SHP77 (cell line): ENCODE measurements around the gene RIC8B.
"Not testable (repeated sequence)": the region's sequence is repeated elsewhere in the genome, so short reads cannot be mapped to it uniquely, and the experiment has no call there.

Experiments used
- DNase-seq, 2 experiments: peaks; one replicate each; lab custom pipeline; 2025; lab: John Stamatoyannopoulos, UW

RIC8B gene

DNA sequence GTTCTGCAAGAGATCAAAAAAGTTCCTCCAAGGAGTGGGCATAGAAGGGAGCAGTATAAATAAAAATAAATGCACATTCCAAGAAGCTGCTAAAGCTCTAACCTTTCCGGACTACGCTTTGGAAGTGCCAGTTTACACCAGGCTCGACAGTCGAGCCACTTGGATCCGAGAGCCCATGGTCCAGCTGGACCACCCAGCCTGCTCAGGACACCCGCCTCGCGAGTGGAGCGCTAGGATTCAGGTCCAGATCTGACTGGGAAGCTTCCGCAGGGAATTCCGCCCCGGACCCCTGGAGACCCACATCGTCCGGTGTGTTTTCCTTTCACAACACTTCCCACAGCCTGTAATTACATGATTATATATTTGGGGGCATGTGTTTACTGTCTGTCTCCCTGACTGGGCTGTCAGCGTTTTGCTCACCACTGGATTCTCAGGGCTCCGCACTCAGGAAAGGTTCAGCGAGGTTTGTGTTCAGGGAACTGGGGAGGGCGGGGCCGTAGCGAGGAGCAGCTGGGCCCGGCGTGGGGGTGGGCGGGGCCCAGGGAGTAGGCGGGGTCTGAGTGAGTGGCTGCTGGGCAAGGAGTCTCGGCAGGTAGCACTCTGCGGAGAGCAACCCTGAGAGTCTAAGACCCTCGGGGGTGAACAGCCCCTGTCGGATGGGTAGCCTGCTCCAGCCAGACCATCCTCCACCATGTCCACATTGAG is 128.9 kb downstream of the RIC8B start:
- DNase-seq = peak; percentile 62 to 80

DNA sequence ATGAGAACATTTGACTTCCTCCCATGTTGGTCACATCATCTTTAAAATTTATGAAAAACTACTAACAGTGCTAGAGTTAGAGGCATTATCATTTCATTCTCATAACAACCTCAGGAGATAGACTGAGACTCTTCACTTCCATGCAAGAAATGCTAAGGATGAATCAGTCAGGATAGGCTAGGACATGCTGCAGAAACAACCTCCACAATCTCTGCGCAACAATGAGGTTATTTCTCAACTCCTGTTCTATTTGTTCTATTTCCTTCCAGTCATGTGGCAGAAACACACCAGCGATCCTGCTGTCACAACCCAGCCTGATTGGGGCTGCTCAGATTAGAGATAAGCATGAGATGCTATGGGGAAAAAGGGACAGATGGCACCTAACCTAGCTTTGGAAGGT is 132.2 kb downstream of the RIC8B start:
- DNase-seq = no peak

DNA sequence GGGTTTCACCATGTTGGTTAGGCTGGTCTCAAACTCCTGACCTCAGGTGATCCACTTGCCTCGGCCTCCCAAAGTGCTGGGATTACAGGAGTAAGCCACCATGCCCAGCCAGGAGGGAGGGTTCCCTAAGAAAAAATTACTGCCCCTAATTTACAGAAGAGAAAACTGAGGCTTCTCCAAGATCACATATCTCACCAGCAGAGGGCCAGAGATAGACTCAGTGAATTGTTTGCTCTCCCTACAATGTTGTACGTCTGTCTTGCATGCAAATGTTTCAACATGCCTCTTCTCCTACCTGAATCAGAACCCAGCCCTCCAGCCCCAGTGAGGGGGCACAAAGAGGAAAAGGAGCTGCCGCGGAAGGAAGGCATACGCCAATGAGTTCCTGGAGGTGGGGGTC is 132.9 kb downstream of the RIC8B start:
- DNase-seq = no peak

DNA sequence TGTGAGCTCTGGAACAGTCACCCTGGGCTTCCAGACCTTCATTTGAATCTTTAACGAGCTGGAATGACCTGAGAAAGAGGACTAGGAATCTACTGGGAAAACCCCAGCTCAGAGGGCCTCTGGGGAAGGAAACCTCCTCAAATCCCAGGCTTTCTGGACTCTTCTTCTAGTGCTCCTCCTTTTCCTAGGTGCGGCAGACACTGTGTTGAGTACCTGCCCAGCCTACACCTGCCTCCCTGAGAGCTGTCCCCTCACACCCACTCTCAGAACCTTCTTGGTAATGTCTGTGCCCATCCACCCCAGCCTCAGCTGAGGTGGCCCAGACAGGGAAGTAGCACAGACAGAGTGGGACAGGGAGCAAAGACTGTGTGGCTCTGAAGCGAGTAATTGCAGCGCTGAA is 133.4 kb downstream of the RIC8B start:
- no peak for DNase-seq

DNA sequence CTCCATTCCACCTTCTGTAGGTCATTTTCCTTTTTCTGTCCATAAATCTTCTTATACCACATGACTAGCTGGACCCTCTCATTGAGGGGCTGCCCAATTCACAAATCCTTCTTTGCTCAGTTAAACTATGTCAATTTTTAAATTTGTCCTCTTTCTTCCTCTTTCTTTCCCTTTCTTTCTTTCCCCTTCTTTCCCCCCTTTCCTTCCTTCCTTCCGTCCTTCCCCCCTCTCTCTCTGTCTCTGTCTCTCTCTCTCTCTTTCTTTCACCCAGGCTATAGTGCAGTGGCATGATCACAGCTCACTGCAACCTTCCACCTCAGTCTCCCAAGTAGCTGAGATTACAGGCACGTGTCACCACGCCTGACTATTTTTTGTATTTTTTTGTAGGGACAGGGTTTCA is 134.1 kb downstream of the RIC8B start:
- no peak for DNase-seq

DNA sequence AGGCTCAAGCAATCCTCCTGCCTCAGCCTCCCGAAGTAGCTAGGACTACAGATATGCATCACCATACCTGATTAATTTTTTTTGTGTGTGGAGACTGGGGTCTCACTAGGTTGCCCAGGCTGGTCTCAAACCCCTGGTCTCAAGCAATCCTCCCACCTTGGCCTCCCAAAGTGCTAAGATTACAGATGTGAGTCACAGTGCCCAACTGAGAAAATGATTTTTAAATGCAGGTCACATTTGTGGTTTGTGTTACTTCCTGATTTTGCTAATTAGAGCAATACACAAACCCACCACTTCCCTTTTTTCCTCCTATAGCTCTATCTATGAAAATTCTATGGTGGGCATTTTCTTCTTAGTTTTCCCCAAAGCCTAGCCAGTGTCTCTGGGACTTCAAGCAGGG is 135.7 kb downstream of the RIC8B start:
- DNase-seq = no peak

DNA sequence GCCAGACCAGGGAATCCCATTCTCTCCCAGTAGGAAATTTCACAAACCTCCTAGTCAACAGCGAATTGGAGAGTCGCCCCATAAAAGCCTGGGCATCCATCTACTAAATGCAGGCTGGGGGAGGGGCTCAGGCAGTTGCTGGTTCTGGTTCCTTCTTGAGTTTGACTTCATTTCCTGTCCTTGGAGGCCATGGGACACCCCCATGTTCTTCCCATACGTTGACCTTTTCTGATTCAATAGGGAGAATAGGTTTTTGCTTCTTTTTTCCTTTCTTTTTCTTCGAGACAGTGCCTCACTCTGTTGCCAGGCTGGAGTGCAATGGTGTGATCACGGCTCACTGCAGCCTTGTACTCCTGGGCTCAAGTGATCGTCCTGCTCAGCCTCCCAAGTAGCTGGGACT is 137.1 kb downstream of the RIC8B start:
- DNase-seq = no peak

DNA sequence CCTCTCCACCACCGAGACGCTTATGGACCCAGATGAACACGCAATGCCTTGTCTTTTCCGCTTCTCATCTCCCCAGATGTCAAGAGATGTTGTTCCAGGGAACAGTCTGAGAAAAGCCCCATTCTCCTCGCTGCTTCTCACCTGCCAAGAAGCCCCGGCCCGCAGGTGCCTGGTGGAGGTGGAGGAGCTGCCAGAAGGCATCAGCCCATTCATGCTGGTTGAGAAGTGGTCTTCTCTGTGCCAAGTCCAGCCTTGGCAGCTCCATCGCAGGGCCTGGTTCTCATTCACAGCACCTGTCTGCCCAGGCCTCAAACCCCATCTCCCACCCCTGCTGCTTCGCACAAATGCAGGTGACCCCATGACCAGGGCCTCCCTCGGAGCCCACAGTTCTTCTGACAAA is 139.0 kb downstream of the RIC8B start:
- DNase-seq = no peak

DNA sequence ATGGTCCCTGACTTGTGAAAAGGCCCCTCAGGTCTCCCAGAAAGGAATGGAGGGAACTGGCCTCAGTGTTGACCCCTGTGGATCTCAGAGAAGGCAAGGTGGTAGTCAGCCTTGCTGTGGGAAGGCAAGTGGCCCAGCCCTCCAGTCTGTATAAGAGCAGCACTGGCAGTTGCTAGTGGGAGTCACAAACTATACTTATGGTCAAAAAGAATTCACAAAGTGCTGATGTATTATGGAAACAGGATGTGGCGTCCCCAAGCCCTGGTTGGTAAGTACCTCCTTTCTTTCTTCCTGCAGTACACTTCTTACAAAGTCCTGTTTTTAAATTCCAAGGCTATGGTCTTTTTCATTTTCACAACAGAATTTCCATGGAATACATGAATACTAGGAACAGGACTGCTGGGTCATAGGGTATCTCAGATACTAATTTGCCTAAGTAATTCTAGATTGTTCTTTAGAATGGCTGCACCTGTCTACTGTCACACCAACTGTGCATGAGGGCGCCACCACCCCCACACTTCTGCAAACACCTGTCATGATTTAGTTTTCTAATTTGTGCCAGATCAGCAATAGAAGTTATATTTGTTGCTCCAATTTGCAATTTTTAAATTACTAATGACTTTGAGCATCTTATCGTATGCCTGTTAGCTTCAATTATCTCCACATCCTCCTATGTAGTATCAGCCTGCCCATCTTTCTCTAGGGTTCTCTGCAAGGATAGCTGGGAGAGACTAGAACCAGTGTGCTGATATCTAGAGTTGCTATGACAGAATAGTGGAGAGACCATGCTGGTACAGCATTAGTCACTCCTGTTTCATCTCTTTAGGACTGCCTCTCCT is 140.5 kb downstream of the RIC8B start:
- no peak for DNase-seq

DNA sequence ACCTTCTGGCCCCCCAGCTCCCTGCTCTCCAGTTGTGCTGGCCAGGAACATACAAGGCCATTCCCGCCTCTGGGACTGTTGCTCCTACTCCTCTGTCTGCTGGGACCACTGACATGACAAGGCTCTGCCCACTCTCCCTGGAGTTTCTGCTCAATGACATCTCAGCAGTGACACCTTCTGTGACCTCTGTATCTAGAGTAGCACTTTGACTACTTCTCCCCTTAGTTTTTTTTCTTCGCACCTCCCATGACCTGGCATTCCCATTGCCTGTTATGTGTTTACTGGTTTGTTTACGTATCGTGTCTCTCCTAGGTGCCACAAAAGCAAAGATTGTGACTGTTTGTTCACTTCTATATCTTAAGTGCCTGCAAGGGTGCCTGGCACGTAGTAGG is 141.1 kb downstream of the RIC8B start:
- no peak for DNase-seq

DNA sequence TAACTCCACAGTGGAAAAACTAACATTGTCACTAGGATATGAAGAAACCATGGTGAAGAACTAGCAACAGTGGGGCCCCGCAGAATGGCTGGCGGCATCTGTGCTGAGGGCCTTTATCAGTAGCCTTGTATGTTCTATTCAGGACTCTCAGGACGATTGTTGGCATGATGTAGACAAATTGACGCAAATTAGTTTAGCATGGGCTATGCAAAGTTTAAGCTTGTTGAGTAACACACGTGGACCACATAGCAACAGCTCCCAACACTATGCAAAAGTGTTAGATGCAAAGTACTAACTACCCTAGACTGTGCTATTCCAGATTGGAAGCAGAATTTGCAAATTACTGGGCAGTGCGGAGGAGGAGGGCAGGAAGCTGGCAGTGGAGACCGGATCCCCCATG is 143.0 kb downstream of the RIC8B start:
- DNase-seq = no peak

DNA sequence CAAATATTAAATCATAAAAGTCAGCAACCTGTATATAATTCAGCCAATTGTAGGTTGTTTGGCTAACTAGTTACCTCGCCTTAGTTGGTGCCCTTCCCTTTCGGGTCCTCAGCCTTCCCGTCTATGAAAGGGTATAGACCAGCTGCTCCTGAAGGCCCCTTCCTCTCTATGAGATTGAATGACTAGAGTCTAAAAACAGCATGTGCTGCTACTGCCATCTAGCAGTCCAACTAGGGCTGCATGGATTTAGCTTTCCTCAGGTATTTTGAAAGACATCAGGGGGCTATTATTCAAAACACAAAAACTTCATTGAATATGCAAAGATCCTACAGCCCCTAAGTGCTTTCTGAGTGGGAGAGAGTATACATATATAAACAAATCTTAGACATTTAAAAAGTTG is 144.3 kb downstream of the RIC8B start:
- DNase-seq = peak; percentile 80 to 82

DNA sequence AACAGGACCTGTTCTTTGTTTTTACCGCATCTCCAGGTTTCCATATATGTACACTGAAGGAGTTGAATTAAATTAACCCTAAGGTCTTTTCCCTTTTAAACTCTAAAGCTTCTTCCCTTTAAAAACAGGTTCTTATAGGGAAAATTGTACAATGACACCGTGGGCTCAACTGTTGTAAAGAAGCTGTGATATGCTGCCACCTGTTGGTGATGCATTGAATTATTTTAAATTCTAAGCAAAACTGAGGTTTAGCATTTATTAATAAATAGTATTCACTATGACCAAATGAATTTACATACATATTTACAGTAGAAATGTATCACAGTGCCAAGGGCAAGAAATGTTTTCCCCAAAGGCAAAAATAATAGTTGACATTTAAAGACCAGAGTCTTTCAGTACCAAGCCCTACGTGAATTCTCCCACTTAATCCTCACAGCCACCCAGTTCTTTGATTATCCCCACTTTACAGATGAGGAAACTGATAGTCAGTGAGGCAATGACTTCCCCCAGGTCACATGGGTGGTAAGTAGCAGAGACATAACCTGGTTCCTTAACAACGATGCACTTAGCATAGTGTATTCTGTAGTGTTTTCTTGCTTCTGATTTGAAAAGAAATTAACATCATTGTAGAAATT is 145.5 kb downstream of the RIC8B start:
- DNase-seq = peak; percentile 30 to 36

DNA sequence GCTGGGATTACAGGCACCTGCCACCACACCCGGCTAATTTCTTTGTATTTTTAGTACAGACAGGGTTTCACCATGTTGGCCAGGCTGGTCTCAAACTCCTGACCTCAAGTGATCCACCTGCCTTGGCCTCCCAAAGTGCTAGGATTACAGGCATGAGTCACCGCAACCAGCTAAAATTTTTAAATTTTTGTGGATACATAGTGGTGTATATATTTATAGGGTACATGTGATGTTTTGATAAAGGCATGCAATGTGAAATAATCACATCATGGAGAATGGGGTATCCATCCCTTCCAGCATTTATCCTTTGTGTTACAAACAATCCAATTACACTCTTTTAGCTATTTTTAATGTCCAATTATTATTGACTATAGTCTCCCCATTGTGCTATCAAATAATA is 147.5 kb downstream of the RIC8B start:
- DNase-seq = not testable (repeated sequence)

DNA sequence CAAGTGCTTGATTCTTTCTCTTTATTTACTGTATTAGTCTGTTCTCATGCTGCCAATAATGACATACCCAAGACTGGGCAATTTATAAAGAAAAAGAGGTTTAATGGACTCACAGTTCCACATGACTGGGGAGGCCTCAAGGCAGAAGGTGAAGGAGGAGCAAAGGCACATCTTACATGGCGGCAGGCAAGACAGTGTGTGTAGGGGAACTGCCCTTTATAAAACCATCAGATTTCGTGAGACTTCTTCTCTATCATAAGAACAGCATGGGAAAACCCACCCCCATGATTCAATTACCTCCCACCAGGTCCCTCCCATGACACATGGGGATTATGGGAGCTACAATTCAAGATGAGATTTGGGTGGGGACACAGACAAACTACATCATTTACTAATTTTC is 149.1 kb downstream of the RIC8B start:
- DNase-seq = not testable (repeated sequence)

DNA sequence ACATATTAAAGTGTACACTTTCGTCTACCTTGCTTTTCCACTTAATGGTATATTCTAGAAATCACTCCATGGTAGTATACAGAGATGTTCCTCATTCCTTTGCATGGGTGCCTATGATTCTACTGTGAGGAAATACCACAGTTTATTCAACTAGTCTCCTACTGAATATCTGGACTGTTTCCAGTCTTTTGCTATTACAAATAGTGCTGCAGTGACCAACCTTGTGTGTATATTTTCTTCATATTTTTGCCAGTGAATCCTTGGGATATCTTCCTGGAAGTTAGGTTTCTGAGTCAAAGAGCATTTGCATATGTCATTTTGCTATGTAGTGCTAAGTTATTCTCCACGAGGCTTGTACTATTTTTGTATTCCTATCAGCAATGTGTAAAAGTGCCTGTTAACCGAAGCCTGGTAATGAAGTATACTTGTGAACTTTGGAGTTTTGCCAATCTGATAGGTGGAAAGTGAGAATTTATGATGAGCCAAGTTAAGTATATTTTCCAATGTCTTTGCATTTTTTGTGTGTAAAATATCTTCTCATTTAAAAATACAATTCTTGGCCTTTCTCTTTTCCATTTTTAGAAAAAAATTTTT is 149.9 kb downstream of the RIC8B start:
- DNase-seq = no peak

DNA sequence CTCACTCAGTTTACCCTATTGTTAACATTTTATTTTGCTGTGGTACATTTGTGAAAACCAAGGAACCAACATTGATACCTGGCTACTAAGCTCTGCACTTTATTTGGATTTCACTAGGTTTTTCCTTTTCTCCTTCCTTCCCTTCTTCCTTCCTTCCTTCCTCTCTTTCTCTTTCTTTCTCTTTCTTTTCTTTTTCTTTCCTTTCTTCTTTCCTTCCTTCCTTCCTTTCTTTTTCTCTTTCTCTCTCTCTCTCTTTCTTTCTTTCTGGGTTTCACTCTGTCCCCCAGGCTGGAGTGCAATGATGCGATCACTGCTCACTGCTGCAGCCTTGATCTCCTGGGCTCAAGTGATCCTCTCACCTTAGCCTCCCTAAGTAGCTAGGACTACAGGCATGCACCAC is 152.2 kb downstream of the RIC8B start:
- DNase-seq = no peak

DNA sequence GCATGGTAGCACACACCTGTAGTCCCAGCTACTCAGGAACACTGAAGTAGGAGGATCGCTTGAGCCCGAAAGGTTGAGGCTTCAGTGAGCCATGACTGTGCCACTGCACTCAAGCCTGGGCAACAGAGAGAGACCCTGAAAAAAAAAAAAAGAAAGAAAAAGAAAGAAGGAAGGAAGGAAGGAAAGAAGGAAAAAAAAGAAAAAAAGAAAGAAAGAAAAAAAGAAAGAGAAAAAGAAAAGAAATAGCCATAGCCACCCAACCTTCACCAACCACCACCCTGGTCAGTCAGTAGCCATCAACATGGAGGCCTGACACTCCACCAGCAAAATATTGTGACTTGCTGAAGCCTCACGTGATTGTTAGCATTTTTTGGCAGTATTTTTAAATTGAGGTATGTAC is 159.8 kb downstream of the RIC8B start:
- DNase-seq = no peak
